Coronary artery (tissue), 2 donors: ENCODE data around the gene BICD2.
"Not testable (repeated sequence)": the region's sequence is repeated elsewhere in the genome, so short reads cannot be mapped to it uniquely, and the experiment has no call there.

ENCODE experiments used
- DNase-seq: peaks from one replicate; pipeline ENCODE4 v3.0.0-alpha.2; 2017; ENCODE audit warnings: low spot score
- H3K27ac ChIP-seq, 2 donors: fragments of 200-600 bp; sonication (generic); one replicate each; pipeline ENCODE4 v1.5.1; 2016 to 2019
- H3K4me3 ChIP-seq: fragments of 200-600 bp; sonication (generic); 2 replicates; pipeline ENCODE4 v1.5.1; 2016; ENCODE audit warnings: mild to moderate bottlenecking, moderate library complexity
- TF ChIP-seq, protein P1 (sequence below): fragments of 200-600 bp; sonication (generic); IDR thresholded peaks from one replicate; pipeline ENCODE4 v1.5.1; 2019; ENCODE audit warnings: antibody characterized with exemption

The BICD2 gene

GRCh38 chr9:92769990-92770359 is 5.3 kb upstream of the BICD2 start:
- no peak for DNase-seq
- TF ChIP-seq, protein P1, sequence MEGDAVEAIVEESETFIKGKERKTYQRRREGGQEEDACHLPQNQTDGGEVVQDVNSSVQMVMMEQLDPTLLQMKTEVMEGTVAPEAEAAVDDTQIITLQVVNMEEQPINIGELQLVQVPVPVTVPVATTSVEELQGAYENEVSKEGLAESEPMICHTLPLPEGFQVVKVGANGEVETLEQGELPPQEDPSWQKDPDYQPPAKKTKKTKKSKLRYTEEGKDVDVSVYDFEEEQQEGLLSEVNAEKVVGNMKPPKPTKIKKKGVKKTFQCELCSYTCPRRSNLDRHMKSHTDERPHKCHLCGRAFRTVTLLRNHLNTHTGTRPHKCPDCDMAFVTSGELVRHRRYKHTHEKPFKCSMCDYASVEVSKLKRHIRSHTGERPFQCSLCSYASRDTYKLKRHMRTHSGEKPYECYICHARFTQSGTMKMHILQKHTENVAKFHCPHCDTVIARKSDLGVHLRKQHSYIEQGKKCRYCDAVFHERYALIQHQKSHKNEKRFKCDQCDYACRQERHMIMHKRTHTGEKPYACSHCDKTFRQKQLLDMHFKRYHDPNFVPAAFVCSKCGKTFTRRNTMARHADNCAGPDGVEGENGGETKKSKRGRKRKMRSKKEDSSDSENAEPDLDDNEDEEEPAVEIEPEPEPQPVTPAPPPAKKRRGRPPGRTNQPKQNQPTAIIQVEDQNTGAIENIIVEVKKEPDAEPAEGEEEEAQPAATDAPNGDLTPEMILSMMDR = no peak
- no peak overlapping the region for H3K4me3 ChIP-seq
- no peak overlapping the region for H3K27ac ChIP-seq

GRCh38 chr9:92769286-92769685 is 4.7 kb upstream of the BICD2 start:
- H3K4me3 ChIP-seq = no peak overlapping the region
- TF ChIP-seq, protein P1 = no peak
- no peak for DNase-seq
- H3K27ac ChIP-seq = no peak overlapping the region

- not testable (repeated sequence) for H3K27ac ChIP-seq, H3K4me3 ChIP-seq, DNase-seq
Measured at GRCh38 chr9:92768816-92769215, 4.2 kb upstream of the BICD2 start.

- DNase-seq = no peak
- no peak overlapping the region for H3K4me3 ChIP-seq
- H3K27ac ChIP-seq = no peak overlapping the region
- TF ChIP-seq, protein P1 = no peak
Measured at GRCh38 chr9:92767066-92768054, 2.7 kb upstream of the BICD2 start.

DNA sequence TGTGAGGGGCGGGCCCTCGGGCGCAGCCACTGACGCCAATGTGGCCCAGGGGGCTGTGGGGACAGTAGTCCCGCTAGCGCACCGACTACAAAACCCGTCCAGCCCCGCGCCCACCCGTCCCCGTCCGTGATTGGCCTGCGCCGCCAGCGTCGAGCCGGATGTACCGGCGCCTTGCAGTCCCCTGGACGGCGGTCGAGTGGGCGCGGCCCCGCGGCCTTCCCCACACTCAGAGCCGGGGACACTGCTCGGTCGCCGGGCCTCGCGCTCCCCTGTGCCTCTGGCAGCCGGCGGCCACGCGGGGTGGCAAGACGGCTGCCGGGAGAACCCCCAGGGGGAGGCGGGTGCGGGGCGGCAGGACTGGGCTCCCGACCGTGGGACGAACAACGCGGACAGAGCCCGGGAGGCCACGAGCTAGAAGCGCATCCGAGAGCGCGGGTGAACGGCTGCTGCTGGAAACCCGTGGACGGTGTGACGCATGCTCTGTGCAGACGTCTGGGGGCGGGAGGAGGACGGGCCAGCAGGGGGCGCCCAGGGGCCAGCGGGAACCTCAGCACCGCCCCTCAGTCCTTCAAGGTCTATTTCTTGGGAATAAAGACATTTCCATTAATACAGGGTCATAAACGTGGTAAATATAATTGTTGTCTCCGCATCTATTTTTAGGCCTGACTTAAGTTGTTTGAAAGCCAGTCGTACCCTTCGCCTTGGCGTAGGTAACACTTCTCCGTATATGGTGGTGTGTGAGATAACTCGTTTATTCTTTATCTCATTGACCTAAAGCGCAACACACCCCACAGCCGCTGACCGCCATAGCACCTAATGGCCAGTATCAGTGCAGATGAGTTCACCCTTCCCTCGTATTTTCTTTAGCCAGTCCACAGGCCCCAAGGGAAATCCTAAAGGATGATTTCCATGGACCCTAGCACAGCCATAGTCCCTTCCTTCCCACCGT is 629 bp upstream of the BICD2 start:
- TF ChIP-seq, protein P1 = peak; percentile 87
- Histone ChIP-seq H3K4me3 (peak overlapping the region; percentile 100), H3K27ac (peak overlapping the region; percentile 97 to 100)
- DNase-seq = peak; percentile 100

DNA sequence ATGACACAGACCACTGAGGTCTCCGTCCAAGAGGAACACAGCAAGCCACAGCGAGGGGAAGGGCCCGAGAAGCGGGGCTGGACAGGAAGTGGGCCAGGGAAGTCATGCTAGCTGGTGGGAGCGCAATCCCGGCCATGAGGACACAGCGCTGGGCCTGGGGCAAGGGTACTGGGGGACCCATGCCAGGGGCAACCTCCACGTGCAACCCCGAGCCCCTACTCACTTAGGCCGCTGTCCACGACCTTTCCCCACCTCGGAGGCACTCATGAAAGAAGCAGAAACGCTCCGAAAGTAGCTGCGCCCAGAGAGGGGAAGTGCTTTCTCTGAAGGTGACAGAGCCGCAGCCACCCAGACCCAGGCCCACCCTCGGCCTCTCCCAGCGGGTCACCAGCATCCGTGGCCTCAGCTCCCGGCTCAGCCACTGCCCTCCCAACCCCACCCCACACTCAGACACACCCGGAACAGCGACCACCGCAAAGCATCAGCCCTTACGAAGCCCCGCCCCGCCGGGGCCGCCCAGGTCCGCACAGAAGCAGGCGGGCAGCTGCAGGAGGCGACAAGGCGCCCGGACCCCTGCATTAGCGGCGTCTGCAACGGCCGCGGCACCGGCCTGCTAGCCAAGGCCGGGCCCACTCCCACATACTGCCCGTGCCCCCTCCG is 782 bp downstream of the BICD2 start:
- Histone ChIP-seq H3K4me3 (peak overlapping the region; percentile 100), H3K27ac (peak overlapping the region; percentile 68 to 100)
- TF ChIP-seq, protein P1 = no peak
- DNase-seq = no peak
